ENCODE data around the gene SERPINB12. TPM values are rescaled to one million over a fixed set of nuclear protein-coding genes. Genes with fewer than 3 reads are reported as not detected.

The SERPINB12 gene
- total and polyA plus RNA-seq, 2 of the 4 experiments (the other 2 are of a cell fraction): not detected

GRCh38 chr18:63534615-63535014 lies 7.6 kb upstream of the SERPINB12 start:
- H3K18ac ChIP-seq (ENCODE audit: low read depth, low read length): no peak overlapping the region
- H3K56ac ChIP-seq (ENCODE audit: extremely low read depth, insufficient read depth, low read length): no peak overlapping the region
- no peak overlapping the region for H3K4me2 ChIP-seq (ENCODE audit: low read depth, low read length)
- CTCF ChIA-PET: interaction anchor here (1.0 kb wide), 1 partner anchor 207 kb away, joined by 3 read pairs; no protein-coding TSS in a partner anchor
- H3K9me3 ChIP-seq (ENCODE audit: control insufficient read depth, insufficient read depth, low read length): peaks cover 2% of the 10 kb centered on the region; the same call in 1 of the 2 replicates
- H3K79me1 ChIP-seq (ENCODE audit: low read depth in 1 of 2, low read length in 2 of 2): no peaks in the 10 kb centered on the region
- TF ChIP-seq NFE2L2 (IDR thresholded peaks at IDR 0.05; ENCODE audit: low read depth, low read length) (no peak), RCOR1 (IDR thresholded peaks at IDR 0.05; ENCODE audit: insufficient replicate concordance, low read length) (no peak)
- in situ Hi-C loops (cut with MboI; ENCODE audit: low sequenced_read_pairs): no loop called here
- H2BK5ac ChIP-seq (ENCODE audit: low read depth, low read length, poor library complexity, severe bottlenecking): no peak overlapping the region
- no peak overlapping the region for H3K4ac ChIP-seq (ENCODE audit: low read depth, low read length)
- no peak overlapping the region for H3K9ac ChIP-seq (ENCODE audit: low read depth, low read length)
- H4K91ac ChIP-seq (ENCODE audit: insufficient read depth, low read depth, low read length): no peak overlapping the region
- no peak overlapping the region for H3K23ac ChIP-seq (ENCODE audit: low read depth, low read length)
- H3K4me3 ChIP-seq (ENCODE audit: insufficient read depth, low read depth, low read length): no peak overlapping the region
- no peaks in the 10 kb centered on the region for H3K4me1 ChIP-seq (ENCODE audit: control insufficient read depth, insufficient read depth, low read length)
- H3K9me1 ChIP-seq (ENCODE audit: insufficient read depth, low read length): no peaks in the 10 kb centered on the region
- H2AFZ ChIP-seq (replicated peaks; ENCODE audit: low read length, poor library complexity): no peak overlapping the region
- H2AK9ac ChIP-seq (replicated peaks; ENCODE audit: low read depth, low read length, poor library complexity): no peak overlapping the region
- no peak overlapping the region for H2AK5ac ChIP-seq (ENCODE audit: low read depth, low read length)
- no peak overlapping the region for H3K27ac ChIP-seq (ENCODE audit: insufficient read depth, low read length)
- no peak overlapping the region for H4K8ac ChIP-seq (ENCODE audit: low read depth in 2 of 2, low read length in 2 of 2)
- BruUV-seq (replicated peaks): no TSS peak
- H3K36me3 ChIP-seq (ENCODE audit: control insufficient read depth, insufficient read depth, low read length): no peaks in the 10 kb centered on the region
- H4K5ac ChIP-seq (ENCODE audit: low read depth, low read length): no peak overlapping the region
- no peak overlapping the region for H2BK20ac ChIP-seq (ENCODE audit: low read depth, low read length)
- no peak overlapping the region for H2BK120ac ChIP-seq (ENCODE audit: low read depth, low read length)
- POLR2A ChIA-PET (ENCODE audit: unreplicated experiment): no interaction called here
- H2BK15ac ChIP-seq (ENCODE audit: low read depth, low read length): no peak overlapping the region
- ATAC-seq (ENCODE audit: low read depth) (no peak), DNase-seq (no peak)
- H3K27me3 ChIP-seq (ENCODE audit: control insufficient read depth, insufficient read depth, low read length): peaks cover 4% of the 10 kb centered on the region; the same call in 1 of the 2 replicates
- WGBS, 2 experiments (ENCODE audit: extremely low coverage in 2 of 2, insufficient read length in 1 of 2): no CpG with 5 or more reads among the region's 4 CpGs
- dilution Hi-C loops (cut with HindIII; ENCODE audit: low sequenced_read_pairs, unreplicated experiment): no loop called here
- H4K20me1 ChIP-seq (ENCODE audit: insufficient read depth, low read length): no peaks in the 10 kb centered on the region
- H3K14ac ChIP-seq (replicated peaks; ENCODE audit: low read depth, low read length): no peak overlapping the region
- intact Hi-C loops (cut with micrococcal nuclease): no loop called here

Data from IMR-90 (cell line).